ENCODE measurements around the gene CACNA1C.

Gene CACNA1C

GRCh38 chr12:2495417-2496112 is 442.8 kb downstream of the CACNA1C start:
- no peak for DNase-seq (ENCODE audit: low read depth in 2 of 3, low spot score in 2 of 3)

GRCh38 chr12:2498964-2499500 is 446.2 kb downstream of the CACNA1C start:
- DNase-seq (ENCODE audit: low read depth in 2 of 3, low spot score in 2 of 3): no peak

- no peak for DNase-seq (ENCODE audit: low read depth in 2 of 3, low spot score in 2 of 3)
Observed at GRCh38 chr12:2501464-2502191, 448.8 kb downstream of the CACNA1C start.

- DNase-seq (ENCODE audit: low read depth in 2 of 3, low spot score in 2 of 3): no peak
Observed at GRCh38 chr12:2503036-2503435, 450.2 kb downstream of the CACNA1C start.

GRCh38 chr12:2503762-2504161 is 451.0 kb downstream of the CACNA1C start:
- no peak for DNase-seq (ENCODE audit: low read depth in 2 of 3, low spot score in 2 of 3)

GRCh38 chr12:2504577-2504976 is 451.8 kb downstream of the CACNA1C start:
- no peak for DNase-seq (ENCODE audit: low read depth in 2 of 3, low spot score in 2 of 3)

- no peak for DNase-seq (ENCODE audit: low read depth in 2 of 3, low spot score in 2 of 3)
Observed at GRCh38 chr12:2507814-2508213, 455.0 kb downstream of the CACNA1C start.

GRCh38 chr12:2509137-2509536 is 456.4 kb downstream of the CACNA1C start:
- no peak for DNase-seq (ENCODE audit: low read depth in 2 of 3, low spot score in 2 of 3)

- no peak for DNase-seq (ENCODE audit: low read depth in 2 of 3, low spot score in 2 of 3)
Observed at GRCh38 chr12:2510045-2510444, 457.3 kb downstream of the CACNA1C start.

- DNase-seq (ENCODE audit: low read depth in 2 of 3, low spot score in 2 of 3): no peak
Observed at GRCh38 chr12:2513141-2514037, 460.6 kb downstream of the CACNA1C start.

GRCh38 chr12:2514038-2514340 is 461.2 kb downstream of the CACNA1C start:
- no peak for DNase-seq (ENCODE audit: low read depth in 2 of 3, low spot score in 2 of 3)

GRCh38 chr12:2520722-2521246 is 468.0 kb downstream of the CACNA1C start:
- DNase-seq (ENCODE audit: low read depth in 2 of 3, low spot score in 2 of 3): no peak

- DNase-seq (ENCODE audit: low read depth in 2 of 3, low spot score in 2 of 3): no peak
Observed at GRCh38 chr12:2523317-2523716, 470.5 kb downstream of the CACNA1C start.

- DNase-seq (ENCODE audit: low read depth in 2 of 3, low spot score in 2 of 3): no peak
Observed at GRCh38 chr12:2523844-2524243, 471.1 kb downstream of the CACNA1C start.

GRCh38 chr12:2526371-2526770 is 473.6 kb downstream of the CACNA1C start:
- DNase-seq (ENCODE audit: low read depth in 2 of 3, low spot score in 2 of 3): no peak

- DNase-seq (ENCODE audit: low read depth in 2 of 3, low spot score in 2 of 3): no peak
Observed at GRCh38 chr12:2528001-2528400, 475.2 kb downstream of the CACNA1C start.

- no peak for DNase-seq (ENCODE audit: low read depth in 2 of 3, low spot score in 2 of 3)
Observed at GRCh38 chr12:2529807-2530206, 477.0 kb downstream of the CACNA1C start.

GRCh38 chr12:2531371-2531770 is 478.6 kb downstream of the CACNA1C start:
- DNase-seq (ENCODE audit: low read depth in 2 of 3, low spot score in 2 of 3): no peak

- DNase-seq (ENCODE audit: low read depth in 2 of 3, low spot score in 2 of 3): no peak
Observed at GRCh38 chr12:2533036-2533435, 480.2 kb downstream of the CACNA1C start.

GRCh38 chr12:2535583-2536204 is 482.9 kb downstream of the CACNA1C start:
- no peak for DNase-seq (ENCODE audit: low read depth in 2 of 3, low spot score in 2 of 3)

- no peak for DNase-seq (ENCODE audit: low read depth in 2 of 3, low spot score in 2 of 3)
Observed at GRCh38 chr12:2536724-2537123, 483.9 kb downstream of the CACNA1C start.
